GM19025 (cell line): ENCODE measurements around the gene GUK1.

Experiments used
- ATAC-seq: cut with Tn5 transposase; IDR thresholded peaks from one replicate; pipeline ENCODE4 v1.9.1; 2021; ENCODE audit warnings: mild to moderate bottlenecking, low read depth, moderate library complexity; ENCODE audit not compliant: unreplicated experiment

Gene GUK1

GRCh38 chr1:228139931-228140723, at the start of gene GUK1:
TSS of gene GUK1 (plus strand) at chr1:228140279. CDS start at chr1:228140303, 24 bp downstream.
- ATAC-seq = peak; percentile 90

- no peak for ATAC-seq
These were observed 49.4 kb upstream of the GUK1 start for GRCh38 chr1:228090613-228091081.

- ATAC-seq = no peak
These were observed 49.0 kb upstream of the GUK1 start for GRCh38 chr1:228091084-228091483.

GRCh38 chr1:228092342-228093049, 47.6 kb upstream of the GUK1 start:
- ATAC-seq = no peak

- ATAC-seq = no peak
These were observed 46.8 kb upstream of the GUK1 start for GRCh38 chr1:228093050-228093906.

GRCh38 chr1:228094432-228095016, 45.6 kb upstream of the GUK1 start:
- no peak for ATAC-seq

- ATAC-seq = no peak
These were observed 44.9 kb upstream of the GUK1 start for GRCh38 chr1:228095161-228095560.

- ATAC-seq = no peak
These were observed 44.1 kb upstream of the GUK1 start for GRCh38 chr1:228095938-228096337.

- ATAC-seq = no peak
These were observed 43.4 kb upstream of the GUK1 start for GRCh38 chr1:228096416-228097332.

GRCh38 chr1:228097333-228098081, 42.6 kb upstream of the GUK1 start:
- no peak for ATAC-seq

- no peak for ATAC-seq
These were observed 41.7 kb upstream of the GUK1 start for GRCh38 chr1:228098323-228098931.

GRCh38 chr1:228099331-228099732, 40.7 kb upstream of the GUK1 start:
- ATAC-seq = no peak

GRCh38 chr1:228100822-228101613, 39.1 kb upstream of the GUK1 start:
- no peak for ATAC-seq

- ATAC-seq = no peak
These were observed 38.5 kb upstream of the GUK1 start for GRCh38 chr1:228101614-228101993.

GRCh38 chr1:228101994-228102790, 37.9 kb upstream of the GUK1 start:
- peak; percentile 12 for ATAC-seq

GRCh38 chr1:228102791-228103620, 37.1 kb upstream of the GUK1 start, which contains the start of gene C1orf35:
TSS of gene C1orf35 (minus strand) at chr1:228103325. CDS start at chr1:228103227, 98 bp downstream.
- ATAC-seq = peak; percentile 69
